Stomach (tissue), 19 donors: ENCODE measurements around the gene DEPP1. TPM values are rescaled to one million over a fixed set of nuclear protein-coding genes. Genes with fewer than 3 reads are reported as not detected.
"Not testable (repeated sequence)": the region's sequence is repeated elsewhere in the genome, so short reads cannot be mapped to it uniquely, and the experiment has no call there.

Source experiments
- DNase-seq, 2 donors: peaks; one replicate each; pipeline versions ENCODE4 v3.0.0 to v3.0.0-alpha.2; 2013 to 2019
- H3K27ac ChIP-seq, 5 donors: fragments of 200-600 bp in 4 of 5; sonication (generic) in 4 of 5; one replicate each; pipeline ENCODE4 v1.5.1; 2013 to 2019; ENCODE audit warnings: mild to moderate bottlenecking in 1 of 5, moderate library complexity in 1 of 5
- H3K27me3 ChIP-seq, 3 donors: fragments of 200-600 bp; sonication (generic); one replicate each; pipeline ENCODE4 v1.5.1; 2017 to 2019; ENCODE audit warnings: mixed run types in 1 of 3
- H3K36me3 ChIP-seq, 4 donors: fragments of 200-600 bp; sonication (generic); 1 replicate in 3 of 4; 2 replicates in 1 of 4; pipeline ENCODE4 v1.5.1; 2016 to 2019
- H3K4me1 ChIP-seq, 4 donors: fragments of 200-600 bp; sonication (generic); one replicate each; pipeline ENCODE4 v1.5.1; 2016 to 2019
- H3K4me3 ChIP-seq, 4 donors: fragments of 200-600 bp; sonication (generic) in 3 of 4; one replicate each; pipeline ENCODE4 v1.5.1; 2016 to 2019; ENCODE audit warnings: mild to moderate bottlenecking in 1 of 4
- H3K9me3 ChIP-seq, 4 donors: fragments of 200-600 bp; sonication (generic); one replicate each; pipeline ENCODE4 v1.5.1; 2016 to 2019
- CTCF ChIP-seq, 7 experiments: fragments of 450-650 bp in 4 of 7; fragments of 200-600 bp in 3 of 7; sonication (generic) in 3 of 7; IDR thresholded peaks; one replicate each; pipeline ENCODE4 v1.5.1; 2016 to 2019; ENCODE audit warnings: antibody characterized with exemption in 7 of 7, control low read depth in 2 of 7, mild to moderate bottlenecking in 1 of 7
- EP300 ChIP-seq: sonication (generic); formaldehyde crosslinking; IDR thresholded peaks from one replicate; pipeline ENCODE4 v1.6.1; 2017; ENCODE audit warnings: antibody characterized with exemption
- POLR2A ChIP-seq, 4 donors: fragments of 450-650 bp; IDR thresholded peaks; one replicate each; pipeline ENCODE4 v1.6.1; 2016; ENCODE audit warnings: antibody characterized with exemption in 4 of 4, control low read depth in 2 of 4, mild to moderate bottlenecking in 1 of 4, moderate library complexity in 1 of 4
- POLR2AphosphoS5 ChIP-seq, 3 donors: sonication (generic); formaldehyde crosslinking; IDR thresholded peaks; one replicate each; pipeline ENCODE4 v1.6.1; 2016; ENCODE audit warnings: antibody characterized with exemption in 3 of 3
- WGBS, 5 donors: extraction: QIAGEN DNeasy Blood & Tissue Kit in 3 of 5; methylation state at CpG; one replicate each; pipeline versions ENCODE4 v1.1.5 to v1.1.7; 2013 to 2018; 5-methylcytosine and 5-hydroxymethylcytosine counted together
- intact Hi-C: fragments of 100-400 bp; cut with DNase I; formaldehyde crosslinking; loops from one replicate; pipeline ENCODE4 v1.15.1; 2023; ENCODE audit warnings: low total_unique reads
- long read RNA-seq, 10 donors: transcript quantifications; one replicate each; lab custom pipeline, GENCODE V29; 2026
- polyA plus RNA-seq, 3 donors: library from polyadenylated mRNA; stranded (reverse); fragments of 200-250 nt; gene quantifications; one replicate each; pipeline ENCODE4 v1.2.3, GENCODE V29; 2013
- total RNA-seq, 5 donors: library from RNA; depleted of rRNA; stranded (reverse); fragments of >200 nt; gene quantifications; one replicate each; pipeline versions ENCODE4 v1.1.0 to v1.2.3, GENCODE V29; 2014 to 2016
- donor health status: healthy with polysubstance abuse.
- donor health status: Bipolar disorder and iron deficiency.
- donor health status: healthy.

Gene DEPP1, protein sequence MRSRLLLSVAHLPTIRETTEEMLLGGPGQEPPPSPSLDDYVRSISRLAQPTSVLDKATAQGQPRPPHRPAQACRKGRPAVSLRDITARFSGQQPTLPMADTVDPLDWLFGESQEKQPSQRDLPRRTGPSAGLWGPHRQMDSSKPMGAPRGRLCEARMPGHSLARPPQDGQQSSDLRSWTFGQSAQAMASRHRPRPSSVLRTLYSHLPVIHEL
- total RNA-seq = 10 to 100 TPM in 4 of 5 donors, 1 to 10 TPM in 1; 9.8 to 72.9 (median 29.0) TPM
- polyA plus RNA-seq = 10 to 100 TPM; 24.4 to 65.1 (median 42.0) TPM
- long read RNA-seq, donor 1, transcript DEPP1-201 (2 exons, 2,120 nt) = major isoform, 6 of 6 reads
- long read RNA-seq, donor 1, partial matches to known transcripts = 0 of 6 reads
- long read RNA-seq, donor 1, other reads (novel, unspliced or antisense) = 0 of 6 reads
- long read RNA-seq, donor 2, transcript DEPP1-201 (2 exons, 2,120 nt) = major isoform, 8 of 8 reads
- long read RNA-seq, donor 2, partial matches to known transcripts = 0 of 8 reads
- long read RNA-seq, donor 2, other reads (novel, unspliced or antisense) = 0 of 8 reads
- long read RNA-seq, donor 3, transcript DEPP1-201 (2 exons, 2,120 nt) = major isoform, 10 of 10 reads
- long read RNA-seq, donor 3, partial matches to known transcripts = 0 of 10 reads
- long read RNA-seq, donor 3, other reads (novel, unspliced or antisense) = 0 of 10 reads
- long read RNA-seq, donor 4 = 0 reads
- long read RNA-seq, donor 5, transcript DEPP1-201 (2 exons, 2,120 nt) = major isoform, 12 of 12 reads
- long read RNA-seq, donor 5, partial matches to known transcripts = 0 of 12 reads
- long read RNA-seq, donor 5, other reads (novel, unspliced or antisense) = 0 of 12 reads
- long read RNA-seq, donor 6, transcript DEPP1-201 (2 exons, 2,120 nt) = major isoform, 13 of 13 reads
- long read RNA-seq, donor 6, partial matches to known transcripts = 0 of 13 reads
- long read RNA-seq, donor 6, other reads (novel, unspliced or antisense) = 0 of 13 reads
- long read RNA-seq, donor 7, transcript DEPP1-201 (2 exons, 2,120 nt) = major isoform, 6 of 38 reads
- long read RNA-seq, donor 7, partial matches to known transcripts = 32 of 38 reads
- long read RNA-seq, donor 7, other reads (novel, unspliced or antisense) = 0 of 38 reads
- long read RNA-seq, donor 8, transcript DEPP1-201 (2 exons, 2,120 nt) = major isoform, 13 of 13 reads
- long read RNA-seq, donor 8, partial matches to known transcripts = 0 of 13 reads
- long read RNA-seq, donor 8, other reads (novel, unspliced or antisense) = 0 of 13 reads
- long read RNA-seq, donor 9, transcript DEPP1-201 (2 exons, 2,120 nt) = major isoform, 6 of 6 reads
- long read RNA-seq, donor 9, partial matches to known transcripts = 0 of 6 reads
- long read RNA-seq, donor 9, other reads (novel, unspliced or antisense) = 0 of 6 reads
- long read RNA-seq, donor 10, partial matches to known transcripts = 0 of 2 reads
- long read RNA-seq, donor 10, other reads (novel, unspliced or antisense) = 0 of 2 reads

GRCh38 chr10:44978570-44979280 is at the start of gene DEPP1:
Gene DEPP1, minus strand, starts transcription at chr10:44978809. Its CDS starts 779 bp downstream, at chr10:44978030.
- H3K4me1 ChIP-seq = peaks cover 79 to 98% (median 85%) of the 10 kb centered on the region in 4 donors
- intact Hi-C loops = no loop called here
- 10 to 18% (median 16%) methylated on average over 11 to 12 of the region's 12 CpGs for WGBS, 5 donors
- no peaks in the 10 kb centered on the region for H3K27me3 ChIP-seq
- H3K4me3 ChIP-seq = peak within 1 kb of the TSS; percentile 56 to 73 (median 58)
- H3K36me3 ChIP-seq = peaks cover 0 to 23% (median 16%) of the 10 kb centered on the region in 4 donors
- H3K9me3 ChIP-seq = no peaks in the 10 kb centered on the region
- peak within 1 kb of the TSS; percentile 84 to 92 (median 89) for H3K27ac ChIP-seq
- TF ChIP-seq POLR2A (IDR thresholded peaks at IDR 0.05) (peak in 2 of 4 donors; percentile 95 to 97), EP300 (peak; percentile 79), CTCF (IDR thresholded peaks at IDR 0.05) (peak in 2 of 7 experiments; percentile 6 to 36), POLR2AphosphoS5 (IDR thresholded peaks at IDR 0.05) (peak; percentile 98 to 100 (median 100))
- DNase-seq = peak; percentile 97 to 98

- WGBS, 5 donors = 81 to 90% (median 86%) methylated on average over 2 of the region's 2 CpGs
- H3K36me3 ChIP-seq = no peaks in the 10 kb centered on the region
- H3K4me1 ChIP-seq = no peaks in the 10 kb centered on the region
- H3K27ac ChIP-seq = no peak overlapping the region
- DNase-seq = no peak
- no peak overlapping the region for H3K4me3 ChIP-seq
- peaks cover 0 to 14% (median 11%) of the 10 kb centered on the region in 4 donors for H3K9me3 ChIP-seq
- intact Hi-C loops = no loop called here
- H3K27me3 ChIP-seq = no peaks in the 10 kb centered on the region
- TF ChIP-seq POLR2AphosphoS5 (IDR thresholded peaks at IDR 0.05) (no peak), CTCF (IDR thresholded peaks at IDR 0.05) (no peak), EP300 (no peak), POLR2A (IDR thresholded peaks at IDR 0.05) (no peak)
These were observed 44.8 kb upstream of the DEPP1 start for GRCh38 chr10:45023426-45023825.

- Histone ChIP-seq H3K27ac (no peak overlapping the region), H3K4me3 (no peak overlapping the region), H3K27me3 (no peaks in the 10 kb centered on the region), H3K4me1 (peaks cover 4 to 22% (median 17%) of the 10 kb centered on the region in 4 donors), H3K36me3 (no peaks in the 10 kb centered on the region), H3K9me3 (no peaks in the 10 kb centered on the region)
- intact Hi-C loops = no loop called here
- no peak for TF ChIP-seq CTCF (IDR thresholded peaks at IDR 0.05)
- TF ChIP-seq POLR2AphosphoS5 (IDR thresholded peaks at IDR 0.05) = no peak
- TF ChIP-seq POLR2A (IDR thresholded peaks at IDR 0.05) = no peak
- TF ChIP-seq EP300 = no peak
- WGBS, 5 donors = 15 to 33% (median 16%) methylated on average over 2 of the region's 2 CpGs
- no peak for DNase-seq
These were observed 37.0 kb upstream of the DEPP1 start for GRCh38 chr10:45015590-45015989.

- peaks cover 4 to 22% (median 17%) of the 10 kb centered on the region in 4 donors for H3K4me1 ChIP-seq
- WGBS, 5 donors = 68 to 80% (median 75%) methylated on average over 6 to 10 of the region's 10 CpGs
- intact Hi-C loops, H3K9me3 ChIP-seq, H3K27ac ChIP-seq, H3K36me3 ChIP-seq, H3K27me3 ChIP-seq, H3K4me3 ChIP-seq, DNase-seq: not testable (repeated sequence)
These were observed 35.9 kb upstream of the DEPP1 start for GRCh38 chr10:45014557-45014956.
